GM23248 (cell line): Measurements from ENCODE around the gene WASF2. TPM values are rescaled to one million over a fixed set of nuclear protein-coding genes. Genes with fewer than 3 reads are reported as not detected.

Source experiments
- DNase-seq: peaks from one replicate; pipeline ENCODE4 v3.0.0-alpha.2; 2015
- H2AFZ ChIP-seq: fragments of 200-600 bp; sonication (generic); 2 replicates; pipeline ENCODE4 v1.6.1; 2016; ENCODE audit warnings: antibody characterized with exemption
- H3F3A ChIP-seq: fragments of 200-600 bp; sonication (generic); 2 replicates; pipeline ENCODE4 v1.6.1; 2016; ENCODE audit warnings: mild to moderate bottlenecking, antibody characterized with exemption, mixed run types; ENCODE audit not compliant: insufficient read depth
- H3K27ac ChIP-seq: fragments of 200-600 bp; sonication (generic); 2 replicates; pipeline ENCODE4 v1.5.1; 2016; ENCODE audit warnings: mild to moderate bottlenecking
- H3K27me3 ChIP-seq: fragments of 200-600 bp; sonication (generic); replicated peaks from 2 replicates; pipeline ENCODE4 v1.6.1; 2016; ENCODE audit warnings: mild to moderate bottlenecking; ENCODE audit not compliant: insufficient read depth
- H3K36me3 ChIP-seq: fragments of 200-600 bp; sonication (generic); 2 replicates; pipeline ENCODE4 v1.6.1; 2016; ENCODE audit warnings: low read depth, mild to moderate bottlenecking
- H3K4me1 ChIP-seq: fragments of 200-600 bp; sonication (generic); 2 replicates; pipeline ENCODE4 v1.6.1; 2016; ENCODE audit warnings: mild to moderate bottlenecking; ENCODE audit not compliant: insufficient read depth
- H3K4me2 ChIP-seq: fragments of 200-600 bp; sonication (generic); one replicate; pipeline ENCODE4 v1.6.1; 2016; ENCODE audit warnings: mild to moderate bottlenecking; ENCODE audit not compliant: unreplicated experiment
- H3K4me3 ChIP-seq: fragments of 200-600 bp; sonication (generic); 2 replicates; pipeline ENCODE4 v1.5.1; 2016; ENCODE audit warnings: mild to moderate bottlenecking
- H3K79me2 ChIP-seq: fragments of 200-600 bp; sonication (generic); 2 replicates; pipeline ENCODE4 v1.6.1; 2016; ENCODE audit warnings: mild to moderate bottlenecking; ENCODE audit not compliant: insufficient read depth
- H3K9ac ChIP-seq: fragments of 200-600 bp; sonication (generic); 2 replicates; pipeline ENCODE4 v1.6.1; 2016; ENCODE audit warnings: mild to moderate bottlenecking
- H3K9me2 ChIP-seq: fragments of 200-600 bp; sonication (generic); 2 replicates; pipeline ENCODE4 v1.6.1; 2016; ENCODE audit warnings: mixed run types, mild to moderate bottlenecking, moderate library complexity; ENCODE audit not compliant: insufficient read depth
- H3K9me3 ChIP-seq: fragments of 200-600 bp; sonication (generic); one replicate; pipeline ENCODE4 v1.6.1; 2017; ENCODE audit warnings: low read depth
- H4K20me1 ChIP-seq: fragments of 200-600 bp; sonication (generic); 2 replicates; pipeline ENCODE4 v1.6.0; 2016; ENCODE audit not compliant: insufficient read depth
- EZH2 ChIP-seq: fragments of 200-600 bp; sonication (generic); IDR thresholded peaks from 2 replicates; pipeline ENCODE4 v1.6.1; 2018; ENCODE audit warnings: antibody characterized with exemption, mild to moderate bottlenecking; ENCODE audit not compliant: insufficient read depth, poor library complexity, severe bottlenecking
- EZH2phosphoT487 ChIP-seq: fragments of 200-600 bp; sonication (generic); IDR thresholded peaks from 2 replicates; pipeline ENCODE4 v1.6.1; 2018; ENCODE audit warnings: antibody characterized with exemption, moderate library complexity, mild to moderate bottlenecking, low read depth; ENCODE audit not compliant: insufficient read depth
- WGBS, 2 experiments: methylation state at CpG; one replicate each; pipeline ENCODE4 v1.1.6; 2015 to 2017; ENCODE audit warnings: low lambda C conversion rate in 2 of 2, low coverage in 1 of 2; ENCODE audit errors: missing lambda C conversion rate in 2 of 2; 5-methylcytosine and 5-hydroxymethylcytosine counted together
- in situ Hi-C: fragments of 300-500 bp; cut with MboI; formaldehyde crosslinking; loops from 2 replicates; pipeline ENCODE4 v1.15.0; 2020
- polyA plus RNA-seq: library from polyadenylated mRNA; unstranded; fragments of >200 nt; fragmentation: Nextera tagmentation; extraction: Ambion mirVana; gene quantifications from 2 replicates; pipeline ENCODE4 v1.2.1, GENCODE V29; 2016
- total RNA-seq: library from RNA; depleted of rRNA; stranded (reverse); fragments of >200 nt; shearing (Covaris generic); gene quantifications from 2 replicates; pipeline ENCODE4 v1.2.3, GENCODE V29; 2014

WASF2 gene
- total and polyA plus RNA-seq, 2 experiments from 2014 or later = 19.3 to 118 TPM

- no peak for DNase-seq
- Histone ChIP-seq H3K9ac (no peak within 1 kb of the TSS), H3K36me3 (no peaks in the 10 kb centered on the region), H3K9me2 (no peaks in the 10 kb centered on the region), H3K4me2 (no peak within 1 kb of the TSS), H3K4me1 (no peaks in the 10 kb centered on the region), H3F3A (no peaks in the 10 kb centered on the region), H3K27me3 (no peaks in the 10 kb centered on the region), H3K27ac (no peak within 1 kb of the TSS), H2AFZ (no peak within 1 kb of the TSS), H3K9me3 (no peaks in the 10 kb centered on the region), H3K79me2 (no peaks in the 10 kb centered on the region), H3K4me3 (no peak within 1 kb of the TSS), H4K20me1 (no peaks in the 10 kb centered on the region)
- WGBS, 2 experiments = 23 to 39% methylated on average over 13 to 27 of the region's 43 CpGs
- TF ChIP-seq EZH2phosphoT487 (no peak), EZH2 (no peak)
- in situ Hi-C loops = no loop called here
Observed at GRCh38 chr1:27383039-27383605, 106.8 kb downstream of the WASF2 start, which contains the start of gene CD164L2. TSS of gene CD164L2 (minus strand) at chr1:27383333. CDS start at chr1:27383239, 94 bp downstream.

- in situ Hi-C loops = no loop called here
- Histone ChIP-seq H3K9me3 (no peaks in the 10 kb centered on the region), H3K27ac (no peak overlapping the region), H3K9ac (no peak overlapping the region), H2AFZ (no peak overlapping the region), H3K79me2 (no peaks in the 10 kb centered on the region), H4K20me1 (no peaks in the 10 kb centered on the region), H3K4me3 (no peak overlapping the region), H3K36me3 (no peaks in the 10 kb centered on the region), H3K27me3 (no peaks in the 10 kb centered on the region), H3K4me1 (no peaks in the 10 kb centered on the region), H3F3A (no peaks in the 10 kb centered on the region), H3K9me2 (no peaks in the 10 kb centered on the region), H3K4me2 (no peak overlapping the region)
- 85 to 89% methylated on average over 11 to 18 of the region's 18 CpGs for WGBS, 2 experiments
- no peak for DNase-seq
- TF ChIP-seq EZH2phosphoT487 (no peak), EZH2 (no peak)
Observed at GRCh38 chr1:27381969-27382762, 107.8 kb downstream of the WASF2 start.

- Histone ChIP-seq H3K79me2 (no peaks in the 10 kb centered on the region), H3K27me3 (no peaks in the 10 kb centered on the region), H4K20me1 (no peaks in the 10 kb centered on the region), H3K4me2 (no peak overlapping the region), H3K9ac (no peak overlapping the region), H3K4me1 (no peaks in the 10 kb centered on the region), H2AFZ (no peak overlapping the region), H3F3A (no peaks in the 10 kb centered on the region), H3K4me3 (no peak overlapping the region), H3K27ac (no peak overlapping the region), H3K9me2 (no peaks in the 10 kb centered on the region), H3K36me3 (no peaks in the 10 kb centered on the region), H3K9me3 (no peaks in the 10 kb centered on the region)
- in situ Hi-C loops = no loop called here
- TF ChIP-seq EZH2phosphoT487 (no peak), EZH2 (no peak)
- 56 to 60% methylated on average over 12 of the region's 12 CpGs for WGBS, 2 experiments
- DNase-seq = no peak
Observed at GRCh38 chr1:27380766-27381733, 108.9 kb downstream of the WASF2 start.

DNA sequence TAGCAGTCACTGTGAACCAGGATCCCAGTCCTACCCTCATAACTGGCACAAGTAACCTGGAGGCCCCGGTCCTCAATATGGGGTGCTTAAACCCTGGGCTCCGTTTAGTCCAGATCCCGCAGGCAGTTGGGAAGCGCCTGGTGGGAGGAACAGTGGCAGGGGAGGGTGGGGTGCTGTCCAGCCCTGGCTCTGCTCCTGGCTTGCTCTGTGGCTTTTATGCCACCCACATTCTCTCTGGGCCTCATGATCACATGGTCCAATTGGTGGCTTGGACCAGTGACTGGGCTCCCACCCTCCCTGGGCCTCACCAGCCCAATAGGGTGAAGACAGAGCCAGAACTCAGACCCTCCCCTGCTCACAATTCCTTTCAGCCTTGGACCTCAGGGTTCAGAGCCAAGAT, 109.7 kb downstream of the WASF2 start:
- TF ChIP-seq EZH2phosphoT487 = no peak
- TF ChIP-seq EZH2 = no peak
- Histone ChIP-seq H3K9me2 (no peaks in the 10 kb centered on the region), H4K20me1 (no peaks in the 10 kb centered on the region), H3K27me3 (no peaks in the 10 kb centered on the region), H3K4me1 (no peaks in the 10 kb centered on the region), H2AFZ (no peak overlapping the region), H3F3A (no peaks in the 10 kb centered on the region), H3K4me3 (no peak overlapping the region), H3K79me2 (no peaks in the 10 kb centered on the region), H3K4me2 (no peak overlapping the region), H3K9ac (no peak overlapping the region), H3K27ac (no peak overlapping the region), H3K36me3 (no peaks in the 10 kb centered on the region), H3K9me3 (no peaks in the 10 kb centered on the region)
- WGBS, 2 experiments = 49 to 53% methylated on average over 4 of the region's 4 CpGs
- DNase-seq = peak; percentile 50
- in situ Hi-C loops = no loop called here
